H1 (cell line): ENCODE measurements around the gene PRELID2.

Experiments
- BRCA1 ChIP-seq: IDR thresholded peaks from 2 replicates; pipeline ENCODE4 v1.6.1; 2012; ENCODE audit warnings: low read depth, low read length, improper control_type of control experiment
- CHD1 ChIP-seq: IDR thresholded peaks from 2 replicates; pipeline ENCODE4 v1.6.1; 2012; ENCODE audit warnings: low read depth, low read length, improper control_type of control experiment
- CREB1 ChIP-seq: IDR thresholded peaks from 2 replicates; pipeline ENCODE4 v1.6.1; 2012; ENCODE audit warnings: inconsistent platforms
- EP300 ChIP-seq, 2 experiments: IDR thresholded peaks; 1 replicate in 1 of 2; 2 replicates in 1 of 2; pipeline ENCODE4 v1.6.1; 2011 to 2012; ENCODE audit warnings: low read depth in 2 of 2, low read length in 2 of 2, mild to moderate bottlenecking in 2 of 2, borderline replicate concordance in 1 of 2, inconsistent platforms in 1 of 2, moderate library complexity in 1 of 2
- EZH2 ChIP-seq: fragments of 200-600 bp; sonication (generic); IDR thresholded peaks from 2 replicates; pipeline ENCODE4 v1.7.1; 2012; ENCODE audit warnings: low read depth, mild to moderate bottlenecking, moderate library complexity, low read length, inconsistent platforms; ENCODE audit not compliant: severe bottlenecking
- POLR2AphosphoS5 ChIP-seq: IDR thresholded peaks from 2 replicates; pipeline ENCODE4 v1.6.1; 2011; ENCODE audit warnings: low read depth, low read length
- RFX5 ChIP-seq: IDR thresholded peaks from 2 replicates; pipeline ENCODE4 v1.6.1; 2011; ENCODE audit warnings: low read depth, low read length, improper control_type of control experiment, borderline replicate concordance
- TAF1 ChIP-seq: IDR thresholded peaks from 2 replicates; pipeline ENCODE4 v1.6.1; 2011; ENCODE audit warnings: mild to moderate bottlenecking, low read depth, low read length
- TCF12 ChIP-seq: IDR thresholded peaks from 2 replicates; pipeline ENCODE4 v1.6.1; 2011; ENCODE audit warnings: low read depth, mild to moderate bottlenecking, low read length
- TF ChIP-seq, protein P1 (sequence below), 3 experiments: IDR thresholded peaks; 1 replicate in 2 of 3; 2 replicates in 1 of 3; pipeline versions ENCODE4 v1.5.1 to v1.6.1; 2011; ENCODE audit warnings: low read length in 3 of 3, mild to moderate bottlenecking in 3 of 3, inconsistent platforms in 2 of 3, low read depth in 1 of 3, moderate library complexity in 1 of 3; ENCODE audit not compliant: insufficient read depth in 1 of 3; ENCODE audit errors: control extremely low read depth in 1 of 3
- TF ChIP-seq, protein P2 (sequence below): IDR thresholded peaks from 2 replicates; pipeline ENCODE4 v1.6.1; 2011; ENCODE audit warnings: low read depth, mild to moderate bottlenecking, low read length; ENCODE audit not compliant: insufficient read depth

- TF ChIP-seq POLR2AphosphoS5 (no peak), TAF1 (no peak), EZH2 (no peak), BRCA1 (no peak), CHD1 (no peak), TCF12 (no peak), CREB1 (no peak), EP300 (IDR thresholded peaks at IDR 0.05; ENCODE audit: borderline replicate concordance in 1 of 2, low read depth in 2 of 2, low read length in 2 of 2) (no peak), RFX5 (no peak)
- TF ChIP-seq, protein P1, sequence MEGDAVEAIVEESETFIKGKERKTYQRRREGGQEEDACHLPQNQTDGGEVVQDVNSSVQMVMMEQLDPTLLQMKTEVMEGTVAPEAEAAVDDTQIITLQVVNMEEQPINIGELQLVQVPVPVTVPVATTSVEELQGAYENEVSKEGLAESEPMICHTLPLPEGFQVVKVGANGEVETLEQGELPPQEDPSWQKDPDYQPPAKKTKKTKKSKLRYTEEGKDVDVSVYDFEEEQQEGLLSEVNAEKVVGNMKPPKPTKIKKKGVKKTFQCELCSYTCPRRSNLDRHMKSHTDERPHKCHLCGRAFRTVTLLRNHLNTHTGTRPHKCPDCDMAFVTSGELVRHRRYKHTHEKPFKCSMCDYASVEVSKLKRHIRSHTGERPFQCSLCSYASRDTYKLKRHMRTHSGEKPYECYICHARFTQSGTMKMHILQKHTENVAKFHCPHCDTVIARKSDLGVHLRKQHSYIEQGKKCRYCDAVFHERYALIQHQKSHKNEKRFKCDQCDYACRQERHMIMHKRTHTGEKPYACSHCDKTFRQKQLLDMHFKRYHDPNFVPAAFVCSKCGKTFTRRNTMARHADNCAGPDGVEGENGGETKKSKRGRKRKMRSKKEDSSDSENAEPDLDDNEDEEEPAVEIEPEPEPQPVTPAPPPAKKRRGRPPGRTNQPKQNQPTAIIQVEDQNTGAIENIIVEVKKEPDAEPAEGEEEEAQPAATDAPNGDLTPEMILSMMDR (IDR thresholded peaks at IDR 0.05; ENCODE audit: control extremely low read depth in 1 of 3, insufficient read depth in 1 of 3, low read depth in 1 of 3, low read length in 3 of 3): no peak
- TF ChIP-seq, protein P2, sequence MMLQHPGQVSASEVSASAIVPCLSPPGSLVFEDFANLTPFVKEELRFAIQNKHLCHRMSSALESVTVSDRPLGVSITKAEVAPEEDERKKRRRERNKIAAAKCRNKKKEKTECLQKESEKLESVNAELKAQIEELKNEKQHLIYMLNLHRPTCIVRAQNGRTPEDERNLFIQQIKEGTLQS: no peak
These were observed 10.9 kb upstream of the PRELID2 start for GRCh38 chr5:145846081-145846480.
